NCI-H146 treated with DMSO at 0.1 percent for 48 hours (cell line): ENCODE data around the gene ERGIC1.
"Not testable (repeated sequence)": the region's sequence is repeated elsewhere in the genome, so short reads cannot be mapped to it uniquely, and the experiment has no call there.

Experiments
- DNase-seq: peaks from one replicate; lab custom pipeline; 2025; ENCODE audit not compliant: unreplicated experiment; lab: John Stamatoyannopoulos, UW

ERGIC1 gene

GRCh38 chr5:172833686-172834414, at the start of gene ERGIC1:
TSS of gene ERGIC1 (plus strand) at chr5:172834251. CDS start at chr5:172834414, 163 bp downstream.
- DNase-seq, result peak; percentile 14

GRCh38 chr5:172785429-172786088, 48.5 kb upstream of the ERGIC1 start:
- no peak for DNase-seq

GRCh38 chr5:172786736-172787462, 47.2 kb upstream of the ERGIC1 start:
- no peak for DNase-seq

- DNase-seq, result not testable (repeated sequence)
Measured at GRCh38 chr5:172787538-172787937, 46.5 kb upstream of the ERGIC1 start.

GRCh38 chr5:172788771-172789686, 45.0 kb upstream of the ERGIC1 start:
- no peak for DNase-seq

- DNase-seq, result no peak
Measured at GRCh38 chr5:172789687-172790495, 44.2 kb upstream of the ERGIC1 start.

- no peak for DNase-seq
Measured at GRCh38 chr5:172790496-172790889, 43.6 kb upstream of the ERGIC1 start.

- DNase-seq, result no peak
Measured at GRCh38 chr5:172791286-172791685, 42.8 kb upstream of the ERGIC1 start.

- no peak for DNase-seq
Measured at GRCh38 chr5:172791726-172792445, 42.2 kb upstream of the ERGIC1 start.

GRCh38 chr5:172792701-172793570, 41.1 kb upstream of the ERGIC1 start:
- no peak for DNase-seq

GRCh38 chr5:172793577-172794488, 40.2 kb upstream of the ERGIC1 start:
- DNase-seq, result no peak

- no peak for DNase-seq
Measured at GRCh38 chr5:172795318-172795977, 38.6 kb upstream of the ERGIC1 start.

GRCh38 chr5:172796306-172796705, 37.7 kb upstream of the ERGIC1 start:
- DNase-seq, result no peak

GRCh38 chr5:172797771-172798191, 36.3 kb upstream of the ERGIC1 start:
- peak; percentile 0 for DNase-seq

GRCh38 chr5:172798422-172799215, 35.4 kb upstream of the ERGIC1 start:
- DNase-seq, result no peak

GRCh38 chr5:172799416-172799815, 34.6 kb upstream of the ERGIC1 start:
- no peak for DNase-seq
